GM19468 (cell line): ENCODE results near the gene MATK.

Experiments
- ATAC-seq: cut with Tn5 transposase; IDR thresholded peaks from one replicate; pipeline ENCODE4 v1.9.1; 2021; ENCODE audit warnings: mild to moderate bottlenecking, moderate library complexity, moderate number of reproducible peaks; ENCODE audit not compliant: unreplicated experiment; ENCODE audit errors: extremely low read depth

Gene MATK

GRCh38 chr19:3792114-3792513 lies 5.9 kb upstream of the MATK start:
- ATAC-seq: no peak

- ATAC-seq: no peak
Measured at GRCh38 chr19:3790941-3791340, 4.8 kb upstream of the MATK start.

GRCh38 chr19:3790209-3790734 lies 4.1 kb upstream of the MATK start:
- no peak for ATAC-seq

GRCh38 chr19:3788996-3789778 lies 3.0 kb upstream of the MATK start:
- no peak for ATAC-seq

- no peak for ATAC-seq
Measured at GRCh38 chr19:3785451-3785937, 687 bp downstream of the MATK start.

GRCh38 chr19:3784607-3785450 lies 1.4 kb downstream of the MATK start:
- no peak for ATAC-seq

GRCh38 chr19:3783660-3784584 lies 2.3 kb downstream of the MATK start:
- no peak for ATAC-seq

GRCh38 chr19:3782903-3783302 lies 3.3 kb downstream of the MATK start:
- no peak for ATAC-seq

GRCh38 chr19:3782330-3782729 lies 3.9 kb downstream of the MATK start:
- ATAC-seq: no peak

GRCh38 chr19:3781603-3782002 lies 4.6 kb downstream of the MATK start:
- ATAC-seq: no peak

GRCh38 chr19:3780786-3781304 lies 5.3 kb downstream of the MATK start:
- no peak for ATAC-seq

GRCh38 chr19:3778899-3779723 lies 7.1 kb downstream of the MATK start:
- no peak for ATAC-seq

- ATAC-seq: no peak
Measured at GRCh38 chr19:3778104-3778867, 7.9 kb downstream of the MATK start.

- no peak for ATAC-seq
Measured at GRCh38 chr19:3776479-3777040, 9.6 kb downstream of the MATK start.

- ATAC-seq: no peak
Measured at GRCh38 chr19:3775831-3776230, 10.3 kb downstream of the MATK start.

GRCh38 chr19:3775374-3775711 lies 10.8 kb downstream of the MATK start:
- no peak for ATAC-seq

GRCh38 chr19:3774621-3775373 lies 11.4 kb downstream of the MATK start:
- ATAC-seq: no peak
